LNCaP clone FGC (cell line): ENCODE data around the gene EHD4.

ENCODE experiments used
- DNase-seq: peaks from one replicate; pipeline ENCODE4 v3.0.0-alpha.2; 2011; ENCODE audit warnings: low read depth
- H3K4me3 ChIP-seq: 2 replicates; pipeline ENCODE4 v1.5.1; 2011; ENCODE audit warnings: mild to moderate bottlenecking, low read depth, low read length, control low read depth
- TF ChIP-seq, protein P1 (sequence below): IDR thresholded peaks from 2 replicates; pipeline ENCODE4 v1.5.1; 2012; ENCODE audit warnings: mild to moderate bottlenecking; ENCODE audit not compliant: control insufficient read depth, insufficient read depth; ENCODE audit errors: extremely low read depth

Gene EHD4

GRCh38 chr15:41995476-41995855 lies 23.1 kb upstream of the EHD4 start:
- TF ChIP-seq, protein P1, sequence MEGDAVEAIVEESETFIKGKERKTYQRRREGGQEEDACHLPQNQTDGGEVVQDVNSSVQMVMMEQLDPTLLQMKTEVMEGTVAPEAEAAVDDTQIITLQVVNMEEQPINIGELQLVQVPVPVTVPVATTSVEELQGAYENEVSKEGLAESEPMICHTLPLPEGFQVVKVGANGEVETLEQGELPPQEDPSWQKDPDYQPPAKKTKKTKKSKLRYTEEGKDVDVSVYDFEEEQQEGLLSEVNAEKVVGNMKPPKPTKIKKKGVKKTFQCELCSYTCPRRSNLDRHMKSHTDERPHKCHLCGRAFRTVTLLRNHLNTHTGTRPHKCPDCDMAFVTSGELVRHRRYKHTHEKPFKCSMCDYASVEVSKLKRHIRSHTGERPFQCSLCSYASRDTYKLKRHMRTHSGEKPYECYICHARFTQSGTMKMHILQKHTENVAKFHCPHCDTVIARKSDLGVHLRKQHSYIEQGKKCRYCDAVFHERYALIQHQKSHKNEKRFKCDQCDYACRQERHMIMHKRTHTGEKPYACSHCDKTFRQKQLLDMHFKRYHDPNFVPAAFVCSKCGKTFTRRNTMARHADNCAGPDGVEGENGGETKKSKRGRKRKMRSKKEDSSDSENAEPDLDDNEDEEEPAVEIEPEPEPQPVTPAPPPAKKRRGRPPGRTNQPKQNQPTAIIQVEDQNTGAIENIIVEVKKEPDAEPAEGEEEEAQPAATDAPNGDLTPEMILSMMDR = no peak
- H3K4me3 ChIP-seq = no peak overlapping the region
- no peak for DNase-seq

DNA sequence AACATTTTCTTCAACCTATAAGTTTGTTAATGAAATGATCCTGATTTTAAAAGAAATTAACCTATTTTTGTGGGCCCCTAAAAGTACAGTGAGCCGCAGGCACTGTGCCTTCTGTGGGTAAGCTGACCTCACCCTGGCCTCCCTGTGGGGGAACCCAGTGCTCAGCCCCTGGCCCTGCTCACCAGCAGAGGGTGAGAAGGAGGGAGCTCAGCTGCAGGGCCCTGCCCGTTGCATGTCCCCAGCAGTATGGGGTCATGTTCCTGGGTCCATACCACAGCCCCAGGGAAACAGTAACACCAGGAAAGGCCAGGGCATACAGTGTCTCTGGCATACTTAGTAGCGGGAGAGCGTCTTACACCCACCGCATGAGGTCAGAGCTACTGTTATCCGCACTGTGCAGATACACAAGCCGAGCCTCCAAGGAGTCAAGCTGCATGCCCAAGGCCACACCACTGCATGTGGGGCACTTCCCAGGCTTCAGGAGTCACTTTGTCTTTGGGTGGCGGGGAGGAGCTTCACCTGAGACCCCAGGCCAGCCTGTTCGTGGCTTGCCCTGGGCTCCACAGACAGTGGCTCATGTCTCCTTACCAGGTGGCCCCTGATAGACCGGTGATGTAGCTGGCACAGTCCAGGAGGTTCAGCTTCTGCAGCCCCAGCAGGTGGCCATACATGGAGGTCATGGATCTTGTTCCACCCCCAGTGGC lies 22.6 kb upstream of the EHD4 start:
- no peak for DNase-seq
- TF ChIP-seq, protein P1 = no peak
- no peak overlapping the region for H3K4me3 ChIP-seq

GRCh38 chr15:41994171-41994650 lies 21.9 kb upstream of the EHD4 start:
- TF ChIP-seq, protein P1 = no peak
- no peak overlapping the region for H3K4me3 ChIP-seq
- no peak for DNase-seq

GRCh38 chr15:41993472-41994170 lies 21.3 kb upstream of the EHD4 start:
- TF ChIP-seq, protein P1 = no peak

DNA sequence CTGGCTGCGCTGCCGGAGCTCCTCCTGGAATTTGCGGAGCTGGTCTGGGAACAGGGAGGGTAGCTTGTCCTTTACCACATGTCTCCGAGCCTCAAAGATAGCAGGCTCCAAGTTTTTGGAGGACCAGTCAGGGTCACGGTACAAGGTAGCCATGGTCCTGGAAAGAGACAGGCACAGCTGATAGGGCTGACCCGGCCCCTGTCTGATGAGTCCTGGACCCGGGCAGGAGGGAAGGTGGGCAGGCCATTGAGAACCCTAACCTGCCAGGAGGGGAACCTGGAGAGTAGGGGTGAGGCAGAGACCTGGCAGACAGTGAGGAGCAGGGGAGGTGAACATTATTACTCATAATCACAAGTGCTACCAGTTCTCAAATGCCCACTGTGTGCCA lies 20.4 kb upstream of the EHD4 start:
- TF ChIP-seq, protein P1 = no peak
- H3K4me3 ChIP-seq = no peak overlapping the region
- DNase-seq = no peak

More at GRCh38 chr15:41993472-41994170, 21.3 kb upstream of the EHD4 start:
- H3K4me3 ChIP-seq = no peak overlapping the region
- no peak for DNase-seq

GRCh38 chr15:41992151-41992802 lies 19.9 kb upstream of the EHD4 start:
- TF ChIP-seq, protein P1 = no peak
- no peak overlapping the region for H3K4me3 ChIP-seq
- no peak for DNase-seq
